GM12878 (cell line): Measurements from ENCODE around the gene NUDT3. TPM values are rescaled to one million over a fixed set of nuclear protein-coding genes. Genes with fewer than 3 reads are reported as not detected.

Experiments
- ATF3 ChIP-seq: IDR thresholded peaks from 2 replicates; pipeline ENCODE4 v1.6.1; 2011; ENCODE audit warnings: low read depth, mild to moderate bottlenecking, low read length, moderate library complexity, borderline replicate concordance; ENCODE audit errors: extremely low read depth
- BCLAF1 ChIP-seq: fragments of 450-650 bp; IDR thresholded peaks from 2 replicates; pipeline ENCODE4 v1.6.1; 2017; ENCODE audit warnings: antibody characterized with exemption, mild to moderate bottlenecking, moderate library complexity
- E2F8 ChIP-seq: fragments of 450-650 bp; IDR thresholded peaks from 2 replicates; pipeline ENCODE4 v1.6.1; 2018; ENCODE audit warnings: mild to moderate bottlenecking, low read depth, moderate library complexity; ENCODE audit not compliant: partially characterized antibody
- ESRRA ChIP-seq: IDR thresholded peaks from 2 replicates; pipeline ENCODE4 v1.6.1; 2012; ENCODE audit warnings: mild to moderate bottlenecking, low read length, improper control_type of control experiment
- GATAD2B ChIP-seq: fragments of 450-650 bp; conservative IDR thresholded peaks from 2 replicates; pipeline ENCODE4 v1.6.1; 2017; ENCODE audit warnings: low read depth, mild to moderate bottlenecking, moderate library complexity
- IRF4 ChIP-seq: IDR thresholded peaks from 2 replicates; pipeline ENCODE4 v1.6.1; 2011; ENCODE audit warnings: low read depth, low read length
- MAX ChIP-seq: IDR thresholded peaks from 2 replicates; pipeline ENCODE4 v1.6.1; 2012; ENCODE audit warnings: low read depth, low read length, improper control_type of control experiment
- MYC ChIP-seq: IDR thresholded peaks from 2 replicates; pipeline ENCODE4 v1.6.1; 2011; ENCODE audit warnings: mild to moderate bottlenecking, low read length, moderate library complexity, inconsistent platforms; ENCODE audit not compliant: insufficient read depth, insufficient replicate concordance, insufficient read length, severe bottlenecking
- USF2 ChIP-seq: IDR thresholded peaks from 2 replicates; pipeline ENCODE4 v1.6.1; 2011; ENCODE audit warnings: low read depth, low read length, improper control_type of control experiment, borderline replicate concordance
- YY1 ChIP-seq: IDR thresholded peaks from 2 replicates; pipeline ENCODE4 v1.6.1; 2011; ENCODE audit warnings: low read depth, mild to moderate bottlenecking, low read length
- ZNF207 ChIP-seq: fragments of 450-650 bp; IDR thresholded peaks from 2 replicates; pipeline ENCODE4 v1.6.1; 2014; ENCODE audit warnings: antibody characterized with exemption, mild to moderate bottlenecking, borderline replicate concordance
- ZNF592 ChIP-seq: fragments of 450-650 bp; IDR thresholded peaks from 2 replicates; pipeline ENCODE4 v1.6.1; 2017; ENCODE audit warnings: mild to moderate bottlenecking, moderate library complexity
- ZSCAN29 ChIP-seq: fragments of 450-650 bp; IDR thresholded peaks from 2 replicates; pipeline ENCODE4 v1.6.1; 2017; ENCODE audit warnings: mild to moderate bottlenecking, moderate library complexity
- polyA plus RNA-seq, 11 experiments: library from polyadenylated mRNA; depleted of rRNA in 4 of 11; unstranded in 6 of 11; stranded (reverse) in 5 of 11; fragments of >200 nt; fragmentation: Nextera tagmentation in 4 of 11; fragmentation: Illumina TruSeq in 1 of 11; extraction: Ambion mirVana in 4 of 11; extraction: Trizol in 1 of 11; gene quantifications; 1 replicate in 1 of 11; 2 replicates in 10 of 11; pipeline versions ENCODE4 v1.2.1 to v1.2.3, GENCODE V29; 2011 to 2016; ENCODE audit warnings: inconsistent platforms in 2 of 11, missing spikeins in 2 of 11, low read depth in 1 of 11
- total RNA-seq, 4 experiments: library from RNA; depleted of rRNA in 3 of 4; stranded (reverse); fragments of >200 nt in 3 of 4; fragmentation: Illumina TruSeq in 1 of 4; extraction: Trizol in 1 of 4; gene quantifications; 2 replicates each; pipeline versions ENCODE4 v1.2.1 to v1.2.3, GENCODE V29; 2013 to 2021

Gene NUDT3
- total and polyA plus RNA-seq, 10 of the 15 experiments (the other 5 are each of a cell fraction or from before 2014, with no cell fraction given): 2.4 to 32.3 (median 25.5) TPM

GRCh38 chr6:34236443-34237315 lies 155.8 kb downstream of the NUDT3 start, which contains the start of gene HMGA1 (continued):
- TF ChIP-seq BCLAF1 (no peak), ESRRA (0 out of 2 replicates have a peak, but pooled peaks have one; percentile 52), ZNF207 (no peak), GATAD2B (peak; percentile 50), ATF3 (no peak), ZSCAN29 (peak; percentile 97), MYC (peak; percentile 24), E2F8 (peak; percentile 40), USF2 (no peak), ZNF592 (no peak), YY1 (peak; percentile 65; the same call in 1 of the 2 replicates), MAX (peak; percentile 59), IRF4 (peak; percentile 34; the same call in 1 of the 2 replicates)
